Sigmoid colon (tissue), 4 donors: ENCODE measurements around the gene SNAP47.

Source experiments
- CTCF ChIP-seq, 4 experiments: fragments of 450-650 bp in 3 of 4; fragments of 200-600 bp in 1 of 4; IDR thresholded peaks; one replicate each; pipeline ENCODE4 v1.5.1; 2016 to 2019; ENCODE audit warnings: antibody characterized with exemption in 4 of 4, mild to moderate bottlenecking in 3 of 4, moderate library complexity in 2 of 4
- EP300 ChIP-seq, 4 donors: sonication (generic); formaldehyde crosslinking; IDR thresholded peaks; one replicate each; pipeline ENCODE4 v1.6.1; 2017; ENCODE audit warnings: antibody characterized with exemption in 4 of 4
- POLR2A ChIP-seq, 2 donors: fragments of 450-650 bp; IDR thresholded peaks; one replicate each; pipeline ENCODE4 v1.6.1; 2016; ENCODE audit warnings: antibody characterized with exemption in 2 of 2, mild to moderate bottlenecking in 2 of 2, moderate library complexity in 2 of 2

GRCh38 chr1:227785094-227785804 is 50.0 kb downstream of the SNAP47 start:
- TF ChIP-seq CTCF (IDR thresholded peaks at IDR 0.05) (no peak), EP300 (IDR thresholded peaks at IDR 0.05) (no peak), POLR2A (IDR thresholded peaks at IDR 0.05) (no peak)
